Fibroblast of lung (primary cell): ENCODE results near the gene PDCD1LG2. TPM values are rescaled to one million over a fixed set of nuclear protein-coding genes. Genes with fewer than 3 reads are reported as not detected.

Experiments used
- DNase-seq, 2 donors: peaks; one replicate each; pipeline versions ENCODE4 v3.0.0 to v3.0.0-alpha.2; 2010; ENCODE audit warnings: low read depth in 2 of 2
- H2AFZ ChIP-seq: 2 replicates; pipeline ENCODE4 v1.5.1; 2012; ENCODE audit warnings: low read length, control low read depth, inconsistent platforms
- H3K27ac ChIP-seq: 2 replicates; pipeline ENCODE4 v1.5.1; 2011; ENCODE audit warnings: low read length, control low read depth; ENCODE audit not compliant: insufficient read depth
- H3K27me3 ChIP-seq: 2 replicates; pipeline ENCODE4 v1.5.1; 2011; ENCODE audit warnings: mild to moderate bottlenecking, low read length; ENCODE audit not compliant: control insufficient read depth, insufficient read depth
- H3K36me3 ChIP-seq: 2 replicates; pipeline ENCODE4 v1.5.1; 2011; ENCODE audit warnings: low read length; ENCODE audit not compliant: control insufficient read depth, insufficient read depth
- H3K4me1 ChIP-seq: 2 replicates; pipeline ENCODE4 v1.5.1; 2011; ENCODE audit warnings: low read length; ENCODE audit not compliant: control insufficient read depth, insufficient read depth; ENCODE audit errors: extremely low read depth
- H3K4me2 ChIP-seq: 2 replicates; pipeline ENCODE4 v1.5.1; 2011; ENCODE audit warnings: low read length, control low read depth; ENCODE audit not compliant: insufficient read depth; ENCODE audit errors: extremely low read depth
- H3K4me3 ChIP-seq, 4 experiments: fragments of 200-600 bp in 1 of 4; sonication (generic) in 1 of 4; replicated peaks in 1 of 4; 2 replicates each; pipeline ENCODE4 v1.5.1; 2011 to 2016; ENCODE audit warnings: low read length in 4 of 4, low read depth in 3 of 4, mild to moderate bottlenecking in 3 of 4, control low read depth in 2 of 4, inconsistent platforms in 1 of 4, mixed read lengths in 1 of 4; ENCODE audit not compliant: insufficient read depth in 1 of 4; ENCODE audit errors: control extremely low read depth in 1 of 4
- H3K79me2 ChIP-seq: 2 replicates; pipeline ENCODE4 v1.5.1; 2012; ENCODE audit warnings: mild to moderate bottlenecking, low read length, inconsistent platforms; ENCODE audit not compliant: control insufficient read depth, insufficient read depth
- H3K9ac ChIP-seq: 2 replicates; pipeline ENCODE4 v1.5.1; 2011; ENCODE audit warnings: mild to moderate bottlenecking, low read length, control low read depth; ENCODE audit not compliant: insufficient read depth
- H3K9me3 ChIP-seq: 2 replicates; pipeline ENCODE4 v1.5.1; 2012; ENCODE audit warnings: low read depth, low read length; ENCODE audit not compliant: control insufficient read depth, insufficient read depth
- H4K20me1 ChIP-seq: 2 replicates; pipeline ENCODE4 v1.5.1; 2011; ENCODE audit warnings: low read length; ENCODE audit not compliant: control insufficient read depth, insufficient read depth; ENCODE audit errors: extremely low read depth
- CTCF ChIP-seq, 2 donors: IDR thresholded peaks in 1 of 2; conservative IDR thresholded peaks in 1 of 2; 1 replicate in 1 of 2; 2 replicates in 1 of 2; pipeline ENCODE4 v1.5.1; 2011 to 2012; ENCODE audit warnings: low read length in 2 of 2, control low read depth in 1 of 2, inconsistent platforms in 1 of 2, low read depth in 1 of 2, mild to moderate bottlenecking in 1 of 2
- EZH2 ChIP-seq: IDR thresholded peaks from 2 replicates; pipeline ENCODE4 v1.5.1; 2012; ENCODE audit warnings: low read length, control low read depth, mild to moderate bottlenecking; ENCODE audit errors: missing control alignments
- polyA plus RNA-seq, 2 donors: library from polyadenylated mRNA; depleted of rRNA in 1 of 2; stranded (reverse) in 1 of 2; unstranded in 1 of 2; fragments of >200 nt; gene quantifications; 2 replicates each; pipeline ENCODE4 v1.2.1, GENCODE V29; 2011 to 2012; ENCODE audit warnings: missing spikeins in 1 of 2
- total RNA-seq: library from RNA; depleted of rRNA; stranded (reverse); fragments of >200 nt; gene quantifications from 2 replicates; pipeline ENCODE4 v1.2.1, GENCODE V29; 2014

The PDCD1LG2 gene
- total and polyA plus RNA-seq, 2 donors (not counting 1 experiment from before 2014, with no cell fraction given) = 6.9 to 16.9 TPM

GRCh38 chr9:5562806-5563416, 52.6 kb downstream of the PDCD1LG2 start:
- no peak overlapping the region for H3K4me2 ChIP-seq
- peaks cover 2% of the 10 kb centered on the region for H3K36me3 ChIP-seq
- TF ChIP-seq EZH2 = no peak
- no peak for TF ChIP-seq CTCF (conservative IDR thresholded peaks at IDR 0.05 in 1 of 2, IDR thresholded peaks at IDR 0.05 in 1 of 2; ENCODE audit: low read depth in 1 of 2, low read length in 2 of 2)
- no peaks in the 10 kb centered on the region for H3K27me3 ChIP-seq
- no peaks in the 10 kb centered on the region for H4K20me1 ChIP-seq
- no peak overlapping the region for H3K27ac ChIP-seq
- H3K4me1 ChIP-seq = no peaks in the 10 kb centered on the region
- no peaks in the 10 kb centered on the region for H3K9me3 ChIP-seq
- H3K79me2 ChIP-seq = no peaks in the 10 kb centered on the region
- peak in 1 of 2 donors; percentile 62 for DNase-seq
- no peak overlapping the region for H3K9ac ChIP-seq
- no peak overlapping the region for H3K4me3 ChIP-seq
- no peak overlapping the region for H2AFZ ChIP-seq

- Histone ChIP-seq H3K27ac (no peak overlapping the region), H3K79me2 (no peaks in the 10 kb centered on the region), H2AFZ (no peak overlapping the region), H3K4me3 (no peak overlapping the region), H3K4me2 (no peak overlapping the region), H3K9me3 (no peaks in the 10 kb centered on the region), H3K9ac (no peak overlapping the region), H4K20me1 (no peaks in the 10 kb centered on the region), H3K4me1 (no peaks in the 10 kb centered on the region), H3K27me3 (no peaks in the 10 kb centered on the region), H3K36me3 (peaks cover 2% of the 10 kb centered on the region)
- DNase-seq = peak in 1 of 2 donors; percentile 63
- TF ChIP-seq EZH2 (no peak), CTCF (conservative IDR thresholded peaks at IDR 0.05 in 1 of 2, IDR thresholded peaks at IDR 0.05 in 1 of 2; ENCODE audit: low read depth in 1 of 2, low read length in 2 of 2) (no peak)
Observed at GRCh38 chr9:5563417-5563815, 53.1 kb downstream of the PDCD1LG2 start.

GRCh38 chr9:5563886-5564285, 53.6 kb downstream of the PDCD1LG2 start:
- no peaks in the 10 kb centered on the region for H3K4me1 ChIP-seq
- H3K36me3 ChIP-seq = peaks cover 2% of the 10 kb centered on the region
- no peaks in the 10 kb centered on the region for H4K20me1 ChIP-seq
- no peaks in the 10 kb centered on the region for H3K79me2 ChIP-seq
- no peak overlapping the region for H2AFZ ChIP-seq
- no peaks in the 10 kb centered on the region for H3K9me3 ChIP-seq
- no peak for TF ChIP-seq EZH2
- no peak for TF ChIP-seq CTCF (conservative IDR thresholded peaks at IDR 0.05 in 1 of 2, IDR thresholded peaks at IDR 0.05 in 1 of 2; ENCODE audit: low read depth in 1 of 2, low read length in 2 of 2)
- no peak overlapping the region for H3K9ac ChIP-seq
- no peak overlapping the region for H3K4me3 ChIP-seq
- no peak overlapping the region for H3K27ac ChIP-seq
- H3K27me3 ChIP-seq = no peaks in the 10 kb centered on the region
- peak in 1 of 2 donors; percentile 81 for DNase-seq
- no peak overlapping the region for H3K4me2 ChIP-seq
